Neural progenitor cell (in vitro differentiated cells): ENCODE results near the gene ZNF341. TPM values are rescaled to one million over a fixed set of nuclear protein-coding genes. Genes with fewer than 3 reads are reported as not detected.
A peak's percentile ranks its signal among the peaks of the same experiment; 100 is the strongest.

Experiments
- DNase-seq: peaks from one replicate; pipeline ENCODE4 v3.0.0-alpha.2; 2016; ENCODE audit warnings: low spot score
- H2AFZ ChIP-seq: fragments of 200-600 bp; sonication (generic); replicated peaks from 2 replicates; pipeline ENCODE4 v1.6.1; 2016; ENCODE audit warnings: antibody characterized with exemption
- H3F3A ChIP-seq: fragments of 200-600 bp; sonication (generic); 2 replicates; pipeline ENCODE4 v1.6.1; 2016; ENCODE audit warnings: antibody characterized with exemption, low read depth
- H3K27ac ChIP-seq: fragments of 200-600 bp; sonication (generic); 2 replicates; pipeline ENCODE4 v1.5.1; 2016; ENCODE audit warnings: mild to moderate bottlenecking
- H3K27me3 ChIP-seq: fragments of 200-600 bp; sonication (generic); 2 replicates; pipeline ENCODE4 v1.6.1; 2016; ENCODE audit warnings: mild to moderate bottlenecking, moderate library complexity
- H3K36me3 ChIP-seq: fragments of 200-600 bp; sonication (generic); 2 replicates; pipeline ENCODE4 v1.5.1; 2016
- H3K4me1 ChIP-seq: fragments of 200-600 bp; sonication (generic); 2 replicates; pipeline ENCODE4 v1.6.1; 2016; ENCODE audit warnings: mixed run types
- H3K4me2 ChIP-seq: fragments of 200-600 bp; sonication (generic); 2 replicates; pipeline ENCODE4 v1.6.1; 2016
- H3K4me3 ChIP-seq: fragments of 200-600 bp; sonication (generic); 2 replicates; pipeline ENCODE4 v1.5.1; 2016
- H3K79me2 ChIP-seq: fragments of 200-600 bp; sonication (generic); 2 replicates; pipeline ENCODE4 v1.6.1; 2016; ENCODE audit warnings: low read depth
- H3K9ac ChIP-seq: fragments of 200-600 bp; sonication (generic); 2 replicates; pipeline ENCODE4 v1.6.1; 2016
- H3K9me3 ChIP-seq: fragments of 200-600 bp; sonication (generic); 2 replicates; pipeline ENCODE4 v1.5.1; 2016; ENCODE audit warnings: low read depth
- H4K20me1 ChIP-seq: fragments of 200-600 bp; sonication (generic); 2 replicates; pipeline ENCODE4 v1.6.1; 2016; ENCODE audit warnings: low read depth
- H3K27ac Mint-ChIP-seq: 3 replicates; pipeline ENCODE4 v1.8.0; 2021; ENCODE audit warnings: mixed read lengths
- H3K27me3 Mint-ChIP-seq: 2 replicates; pipeline ENCODE4 v1.8.0; 2022; ENCODE audit warnings: low read depth, mild to moderate bottlenecking, inconsistent platforms, moderate library complexity, mixed read lengths; ENCODE audit not compliant: insufficient read depth
- H3K36me3 Mint-ChIP-seq: 3 replicates; pipeline ENCODE4 v1.8.0; 2021; ENCODE audit warnings: mixed read lengths
- H3K4me1 Mint-ChIP-seq: 3 replicates; pipeline ENCODE4 v1.8.0; 2021; ENCODE audit warnings: mixed read lengths
- H3K4me3 Mint-ChIP-seq: 3 replicates; pipeline ENCODE4 v1.8.0; 2021; ENCODE audit warnings: mild to moderate bottlenecking, moderate library complexity, mixed read lengths
- H3K9me3 Mint-ChIP-seq: 3 replicates; pipeline ENCODE4 v1.8.0; 2020; ENCODE audit warnings: mixed read lengths
- CTCF ChIP-seq: fragments of 200-600 bp; sonication (generic); IDR thresholded peaks from 2 replicates; pipeline ENCODE4 v1.5.1; 2017; ENCODE audit warnings: antibody characterized with exemption, mild to moderate bottlenecking
- EZH2 ChIP-seq: fragments of 200-600 bp; sonication (generic); IDR thresholded peaks from 2 replicates; pipeline ENCODE4 v1.6.1; 2017; ENCODE audit warnings: antibody characterized with exemption, mild to moderate bottlenecking, moderate library complexity
- EZH2phosphoT487 ChIP-seq: fragments of 200-600 bp; sonication (generic); IDR thresholded peaks from 2 replicates; pipeline ENCODE4 v1.6.1; 2017; ENCODE audit warnings: antibody characterized with exemption
- total RNA-seq: library from RNA; depleted of rRNA; stranded (reverse); fragments of >200 nt; gene quantifications from 2 replicates; pipeline ENCODE4 v1.2.3, GENCODE V29; 2015; ENCODE audit warnings: low replicate concordance

ZNF341 gene
- total RNA-seq, 1 donor from 2014 or later: 0.82 TPM

GRCh38 chr20:33837096-33837830, 105.5 kb downstream of the ZNF341 start:
- peaks cover 41% of the 10 kb centered on the region for H4K20me1 ChIP-seq
- DNase-seq: no peak
- H3K9me3 Mint-ChIP-seq: no peaks in the 10 kb centered on the region
- no peak overlapping the region for H3K9ac ChIP-seq
- H3K36me3 Mint-ChIP-seq: peaks cover 19% of the 10 kb centered on the region
- H3K4me3 ChIP-seq: no peak overlapping the region
- no peak for TF ChIP-seq CTCF
- no peak for TF ChIP-seq EZH2
- no peak for TF ChIP-seq EZH2phosphoT487
- H3K4me3 Mint-ChIP-seq: no peak overlapping the region
- no peak overlapping the region for H3K4me2 ChIP-seq
- no peaks in the 10 kb centered on the region for H3K27me3 ChIP-seq
- H3K27ac Mint-ChIP-seq: peak overlapping the region; percentile 46
- no peak overlapping the region for H3K27ac ChIP-seq
- H3K27me3 Mint-ChIP-seq: no peaks in the 10 kb centered on the region
- no peaks in the 10 kb centered on the region for H3K36me3 ChIP-seq
- H3K79me2 ChIP-seq: peaks cover 92% of the 10 kb centered on the region
- no peak overlapping the region for H2AFZ ChIP-seq
- H3K9me3 ChIP-seq: peaks cover 3% of the 10 kb centered on the region
- peaks cover 17% of the 10 kb centered on the region for H3K4me1 ChIP-seq
- H3K4me1 Mint-ChIP-seq: peaks cover 49% of the 10 kb centered on the region
- H3F3A ChIP-seq: peaks cover 2% of the 10 kb centered on the region

GRCh38 chr20:33838035-33838864, 106.5 kb downstream of the ZNF341 start:
- DNase-seq: peak; percentile 16
- H3K4me2 ChIP-seq: no peak overlapping the region
- H3K4me1 Mint-ChIP-seq: peaks cover 42% of the 10 kb centered on the region
- H3K9me3 Mint-ChIP-seq: no peaks in the 10 kb centered on the region
- TF ChIP-seq EZH2: no peak
- no peak for TF ChIP-seq EZH2phosphoT487
- peak; percentile 24 for TF ChIP-seq CTCF
- H3K27ac Mint-ChIP-seq: peak overlapping the region; percentile 57
- H3K4me3 ChIP-seq: no peak overlapping the region
- H3K36me3 ChIP-seq: no peaks in the 10 kb centered on the region
- H3K9ac ChIP-seq: no peak overlapping the region
- no peak overlapping the region for H3K4me3 Mint-ChIP-seq
- no peak overlapping the region for H3K27ac ChIP-seq
- H4K20me1 ChIP-seq: peaks cover 43% of the 10 kb centered on the region
- no peaks in the 10 kb centered on the region for H3K27me3 Mint-ChIP-seq
- H3K36me3 Mint-ChIP-seq: peaks cover 17% of the 10 kb centered on the region
- peaks cover 93% of the 10 kb centered on the region for H3K79me2 ChIP-seq
- H2AFZ ChIP-seq: no peak overlapping the region
- H3K9me3 ChIP-seq: peaks cover 3% of the 10 kb centered on the region
- no peaks in the 10 kb centered on the region for H3K27me3 ChIP-seq
- no peaks in the 10 kb centered on the region for H3F3A ChIP-seq
- H3K4me1 ChIP-seq: peaks cover 12% of the 10 kb centered on the region

GRCh38 chr20:33839591-33839990, 107.8 kb downstream of the ZNF341 start:
- H3K27ac Mint-ChIP-seq: no peak overlapping the region

More at GRCh38 chr20:33839591-33839990, 107.8 kb downstream of the ZNF341 start:
- DNase-seq: no peak
- Histone ChIP-seq H3K9me3 (peaks cover 3% of the 10 kb centered on the region), H3K36me3 (no peaks in the 10 kb centered on the region), H3K79me2 (peaks cover 93% of the 10 kb centered on the region), H3F3A (no peaks in the 10 kb centered on the region), H3K4me3 (no peak overlapping the region), H3K4me1 (peaks cover 7% of the 10 kb centered on the region), H3K27ac (no peak overlapping the region), H3K4me2 (no peak overlapping the region), H3K9ac (no peak overlapping the region), H2AFZ (no peak overlapping the region), H4K20me1 (peaks cover 48% of the 10 kb centered on the region), H3K27me3 (no peaks in the 10 kb centered on the region)
- peaks cover 12% of the 10 kb centered on the region for H3K36me3 Mint-ChIP-seq
- H3K27me3 Mint-ChIP-seq: no peaks in the 10 kb centered on the region
- H3K9me3 Mint-ChIP-seq: no peaks in the 10 kb centered on the region
- H3K4me1 Mint-ChIP-seq: peaks cover 32% of the 10 kb centered on the region
- TF ChIP-seq CTCF: no peak
- TF ChIP-seq EZH2phosphoT487: no peak
- TF ChIP-seq EZH2: no peak
- no peak overlapping the region for H3K4me3 Mint-ChIP-seq
